Measurements from ENCODE around the gene GPR3. TPM values are rescaled to one million over a fixed set of nuclear protein-coding genes. Genes with fewer than 3 reads are reported as not detected.
A peak's percentile ranks its signal among the peaks of the same experiment; 100 is the strongest.

Gene GPR3
- total and polyA plus RNA-seq, 2 of the 13 experiments (the other 11 are each of a cell fraction or from before 2014, with no cell fraction given), result 1.00 to 2.6 TPM

DNA sequence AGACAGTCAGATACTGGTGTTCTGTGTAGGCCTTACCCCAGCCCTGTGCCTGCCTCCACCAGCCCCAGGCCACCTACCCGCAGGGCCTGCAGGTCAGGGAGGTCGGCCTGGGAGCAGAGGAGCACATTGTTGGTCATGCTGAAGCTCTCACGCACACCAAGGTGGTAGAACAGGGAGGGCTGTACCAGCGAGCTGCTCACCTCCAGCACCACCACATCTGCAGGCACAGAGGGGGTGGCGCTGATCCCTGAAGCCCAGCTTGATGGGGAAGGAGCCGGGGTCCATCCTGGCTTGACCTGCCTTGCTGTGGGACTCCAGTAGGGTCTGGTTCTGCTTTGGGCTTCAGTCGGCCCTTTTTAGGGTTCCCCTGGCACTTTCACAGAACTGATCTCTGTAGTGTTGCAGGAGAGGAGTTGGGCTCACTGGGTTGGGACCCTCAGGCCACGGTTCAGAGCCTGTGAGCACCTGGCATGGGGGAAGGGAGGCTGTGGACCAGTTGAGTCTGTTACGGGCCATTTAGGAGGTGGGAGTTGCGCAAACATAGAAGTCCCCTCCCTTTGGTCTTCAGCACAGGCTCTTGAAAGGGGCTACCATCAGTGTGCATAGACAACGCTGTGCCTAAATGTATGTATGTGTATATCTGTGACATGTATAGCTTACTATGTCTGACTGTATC lies 27.6 kb upstream of the GPR3 start:
- Histone ChIP-seq H3K36me3 (replicated peaks in 1 of 2; ENCODE audit: control insufficient read depth in 1 of 2, insufficient read depth in 2 of 2, low read length in 2 of 2) (no peaks in the 10 kb centered on the region), H2AFZ (ENCODE audit: low read length) (peak overlapping the region; percentile 32), H3K4me2 (ENCODE audit: low read depth, low read length) (peak overlapping the region; percentile 84), H3K9me3 (ENCODE audit: low read length) (no peaks in the 10 kb centered on the region), H4K20me1 (ENCODE audit: insufficient read depth, low read length) (no peaks in the 10 kb centered on the region), H3K79me2 (ENCODE audit: insufficient read depth, low read length) (no peaks in the 10 kb centered on the region), H3K9ac (ENCODE audit: insufficient read depth, low read depth, low read length) (no peak overlapping the region), H3K4me1 (ENCODE audit: insufficient read depth, low read length) (peaks cover 27% of the 10 kb centered on the region), H3K27ac (ENCODE audit: extremely low read length, insufficient read depth, low read length) (no peak overlapping the region), H3K4me3 (replicated peaks in 1 of 3; ENCODE audit: insufficient read depth in 1 of 3, low read depth in 2 of 3, low read length in 3 of 3) (peak overlapping the region; percentile 2 to 84 (median 16); a peak in 2 of 6 replicates), H3K27me3 (ENCODE audit: control insufficient read depth in 1 of 2, insufficient read depth in 2 of 2, low read length in 2 of 2) (0 out of 5 replicates have a peak, but pooled peaks cover 0 to 6% of the 10 kb centered on the region in 2 experiments)
- POLR2A ChIA-PET, result interaction anchor here (0.6 to 3.2 kb wide), 9 partner anchors 10 to 408 kb away, joined by 3 to 20 read pairs (median 4); partner anchors contain the start of genes IFI6, SLC9A1, STX12 and SYTL1
- in situ Hi-C loops (cut with HindIII; ENCODE audit: extremely low pct_ligation_motif_present, low pct_unique_long_range_greater_than_20kb) (no loop called here), intact Hi-C loops (cut with micrococcal nuclease; ENCODE audit: unreplicated experiment) (no loop called here)
- ATAC-seq (peak; percentile 16; the same call in 2 of the 3 replicates), DNase-seq (ENCODE audit: low spot score) (no peak), FAIRE-seq (no peak)
- no TSS peak for BruUV-seq (replicated peaks)
- WGBS (ENCODE audit: low lambda C conversion rate), result 71% methylated on average over 11 of the region's 11 CpGs
- CTCF ChIA-PET (ENCODE audit: low intra/inter-chr PET ratio, low total read pairs), result no interaction called here
- TF ChIP-seq, protein P1, sequence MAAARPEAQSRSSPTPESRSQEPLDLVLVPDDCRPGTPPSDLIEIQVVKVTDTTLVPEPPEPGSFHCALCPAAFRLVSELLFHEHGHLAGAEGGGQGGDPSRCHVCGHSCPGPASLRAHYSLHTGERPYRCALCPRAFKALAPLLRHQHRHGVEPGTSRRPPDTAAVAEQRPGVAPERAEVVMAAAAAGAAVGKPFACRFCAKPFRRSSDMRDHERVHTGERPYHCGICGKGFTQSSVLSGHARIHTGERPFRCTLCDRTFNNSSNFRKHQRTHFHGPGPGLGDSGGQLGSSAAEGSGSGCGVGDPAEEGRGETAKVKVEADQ (CRISPR knock-in tag; IDR thresholded peaks at IDR 0.05; ENCODE audit: borderline replicate concordance), result 0 out of 2 replicates have a peak, but pooled peaks have one; percentile 2
- TF ChIP-seq MIXL1 (CRISPR knock-in tag; IDR thresholded peaks at IDR 0.05) (no peak), KDM6A (CRISPR knock-in tag; IDR thresholded peaks at IDR 0.05; ENCODE audit: low read depth) (no peak), BRF2 (CRISPR knock-in tag; IDR thresholded peaks at IDR 0.05) (no peak), CEBPB (IDR thresholded peaks at IDR 0.05; ENCODE audit: borderline replicate concordance, low read depth, low read length) (peak; percentile 31; the same call in 1 of the 2 replicates), NR2F6 (IDR thresholded peaks at IDR 0.05) (no peak), NR2F6 (CRISPR knock-in tag; IDR thresholded peaks at IDR 0.05) (no peak), ZFP1 (CRISPR knock-in tag; IDR thresholded peaks at IDR 0.05) (0 out of 2 replicates have a peak, but pooled peaks have one; percentile 23), ZFP90 (CRISPR knock-in tag; IDR thresholded peaks at IDR 0.05; ENCODE audit: borderline replicate concordance) (no peak), ZNF768 (CRISPR knock-in tag; IDR thresholded peaks at IDR 0.05) (0 out of 2 replicates have a peak, but pooled peaks have one; percentile 22), SOX6 (IDR thresholded peaks at IDR 0.05) (no peak), SOX6 (CRISPR knock-in tag; IDR thresholded peaks at IDR 0.05) (no peak), ZFYVE20 (CRISPR knock-in tag; IDR thresholded peaks at IDR 0.05; ENCODE audit: borderline replicate concordance, low read depth) (0 out of 2 replicates have a peak, but pooled peaks have one; percentile 50), ZNF549 (CRISPR knock-in tag; IDR thresholded peaks at IDR 0.05) (no peak), ZNF367 (CRISPR knock-in tag; IDR thresholded peaks at IDR 0.05; ENCODE audit: borderline replicate concordance) (no peak), ZNF775 (CRISPR knock-in tag; IDR thresholded peaks at IDR 0.05; ENCODE audit: borderline replicate concordance) (no peak), ZNF230 (CRISPR knock-in tag; IDR thresholded peaks at IDR 0.05) (no peak), ZBTB3 (CRISPR knock-in tag; IDR thresholded peaks at IDR 0.05; ENCODE audit: borderline replicate concordance, low read depth) (no peak), RNF219 (CRISPR knock-in tag; IDR thresholded peaks at IDR 0.05) (no peak), ZNF296 (CRISPR knock-in tag; conservative IDR thresholded peaks at IDR 0.05) (no peak), TFDP1 (CRISPR knock-in tag; IDR thresholded peaks at IDR 0.05; ENCODE audit: borderline replicate concordance) (0 out of 2 replicates have a peak, but pooled peaks have one; percentile 31)
